T-helper 1 cell treated with Interleukin-12 subunit alpha and Interleukin-12 subunit beta and Interleukin-4 antibody, amounts not matched to agents 30 ng/mL and 1 ng/mL, for 36 hours (primary cell): Measurements from ENCODE around the gene SLC51B. TPM values are rescaled to one million over a fixed set of nuclear protein-coding genes. Genes with fewer than 3 reads are reported as not detected.
"Not testable (repeated sequence)": the region's sequence is repeated elsewhere in the genome, so short reads cannot be mapped to it uniquely, and the experiment has no call there.

Experiments
- intact Hi-C: fragments of 100-400 bp; cut with micrococcal nuclease; formaldehyde crosslinking; loops from one replicate; pipeline ENCODE4 v1.15.1; 2024
- total RNA-seq: library from RNA; stranded (reverse); gene quantifications from 2 replicates; pipeline ENCODE4 v1.2.3, GENCODE V29; 2022

The SLC51B gene
- total RNA-seq, 1 donor from 2014 or later = not detected

DNA sequence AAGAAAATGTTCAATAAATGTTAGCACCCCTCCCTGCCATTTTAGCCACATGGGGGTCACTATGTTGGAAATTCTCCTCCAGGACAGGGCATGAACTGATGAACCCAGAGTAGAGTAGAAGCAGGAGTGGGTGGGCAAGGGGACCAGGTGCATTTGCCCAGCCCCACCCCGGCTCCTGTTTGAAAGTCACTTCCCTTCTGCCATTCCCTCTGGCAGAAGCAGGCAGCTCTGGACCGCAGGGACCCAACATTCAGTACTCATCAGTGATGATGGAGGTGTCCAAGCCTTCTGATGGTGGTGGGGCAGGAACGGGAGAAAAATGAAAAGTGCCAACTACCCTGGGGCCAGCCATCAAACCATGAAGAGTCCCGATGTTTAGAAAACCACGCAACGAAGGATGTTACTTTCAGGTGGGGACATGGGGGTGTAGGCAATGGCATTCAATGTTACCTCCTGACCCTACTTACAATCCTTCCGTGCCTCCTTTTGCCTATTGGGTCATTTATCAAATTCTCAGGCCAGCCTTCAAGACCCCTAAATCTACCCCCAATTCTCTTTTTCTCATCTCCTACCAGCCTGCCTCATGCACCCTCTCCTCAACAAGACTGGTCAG lies 52.6 kb downstream of the SLC51B start:
- intact Hi-C loops = no loop called here

GRCh38 chr15:65099336-65099735 lies 54.1 kb downstream of the SLC51B start:
- intact Hi-C loops = no loop called here

DNA sequence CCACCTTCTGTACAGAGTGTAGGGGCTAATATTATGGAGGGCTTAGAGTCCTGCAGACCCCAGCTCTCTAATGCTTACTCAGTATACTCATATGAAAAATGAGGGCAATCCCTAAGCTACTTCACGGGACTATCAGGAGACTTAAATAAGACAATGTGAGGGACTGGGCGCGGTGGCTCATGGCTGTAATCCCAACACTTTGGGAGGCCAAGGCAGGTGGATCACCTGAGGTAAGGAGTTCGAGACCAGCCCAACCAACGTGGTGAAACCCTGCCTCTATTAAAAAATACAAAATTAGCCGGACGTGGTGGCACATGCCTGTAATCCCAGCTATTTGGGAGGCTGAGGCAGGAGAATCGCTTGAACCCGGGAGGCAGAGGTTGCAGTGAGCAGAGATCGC lies 54.6 kb downstream of the SLC51B start:
- intact Hi-C loops = not testable (repeated sequence)

DNA sequence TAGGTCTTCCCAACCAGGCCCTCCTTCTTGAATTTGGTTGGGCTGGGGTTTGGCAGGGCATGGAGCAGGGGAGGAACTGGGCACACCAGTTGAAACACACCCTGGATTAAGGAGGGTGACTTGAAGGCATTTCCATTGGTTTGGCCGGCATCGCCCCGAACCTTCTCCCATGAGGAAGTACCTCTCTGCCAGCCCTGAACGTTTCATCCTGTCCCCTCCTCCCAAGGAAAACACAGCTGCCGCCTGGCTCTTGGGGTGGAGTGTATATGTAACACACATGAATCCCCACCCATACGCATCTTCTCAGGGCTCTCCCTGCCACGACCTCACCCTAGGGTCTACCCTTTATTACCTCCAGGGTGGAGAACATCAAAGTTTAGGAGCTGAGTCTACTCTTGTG lies 55.3 kb downstream of the SLC51B start:
- intact Hi-C loops = no loop called here

DNA sequence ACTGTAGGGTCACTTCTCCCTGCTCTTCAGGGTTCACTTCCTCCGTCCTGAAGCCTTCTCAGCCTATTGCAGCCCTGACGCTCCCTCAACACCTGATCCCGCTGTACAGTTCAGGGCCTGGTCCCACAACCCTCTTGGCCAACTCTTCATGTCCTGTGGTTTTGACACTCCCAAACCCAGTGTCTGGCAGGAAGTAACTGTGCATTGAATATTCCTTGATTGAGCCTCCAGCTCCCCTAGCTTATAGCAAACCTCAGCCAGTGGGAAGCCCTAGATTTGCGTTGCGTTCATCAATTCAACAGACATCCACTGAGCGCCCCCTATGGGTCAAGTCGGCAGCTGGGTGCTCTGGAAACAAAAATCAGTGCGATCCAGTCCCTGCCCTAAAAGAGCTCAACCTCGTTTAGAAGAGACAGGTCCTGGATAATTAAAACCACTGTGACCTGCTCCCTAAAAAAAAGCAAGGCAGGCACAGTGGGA lies 56.3 kb downstream of the SLC51B start:
- intact Hi-C loops = loop anchor here (1.0 kb wide), 3 partner anchors 47 to 370 kb away; no protein-coding TSS in a partner anchor

GRCh38 chr15:65101891-65102708 lies 56.9 kb downstream of the SLC51B start:
- intact Hi-C loops = loop anchor here (1.0 kb wide), 3 partner anchors 48 to 371 kb away; no protein-coding TSS in a partner anchor

GRCh38 chr15:65102912-65103311 lies 57.7 kb downstream of the SLC51B start:
- intact Hi-C loops = no loop called here

Other genes starting within 250 kb of the SLC51B start
- 32.1 and 33.7 TPM in 2 replicates for gene PIF1, start 219.7 kb upstream of the SLC51B start, total RNA-seq
- gene PLEKHO2, start 203.5 kb upstream of the SLC51B start, total RNA-seq = 33.4 and 34.7 TPM in 2 replicates
- gene ANKDD1A, start 133.5 kb upstream of the SLC51B start, total RNA-seq = 2.2 and 2.6 TPM in 2 replicates
- 58.2 and 63.6 TPM in 2 replicates for gene SPG21, start 55.5 kb upstream of the SLC51B start, total RNA-seq
- 12.4 TPM in 2 replicates for gene MTFMT, start 15.7 kb upstream of the SLC51B start, total RNA-seq
- not detected in 2 replicates for gene RASL12, start 22.6 kb downstream of the SLC51B start, total RNA-seq
- gene KBTBD13, start 31.4 kb downstream of the SLC51B start, total RNA-seq = not detected in 2 replicates
- gene UBAP1L, start 69.8 kb downstream of the SLC51B start, total RNA-seq = 5.2 and 5.3 TPM in 2 replicates
- gene PDCD7, start 88.4 kb downstream of the SLC51B start, total RNA-seq = 42.4 and 46.1 TPM in 2 replicates
- gene CLPX, start 140.0 kb downstream of the SLC51B start, total RNA-seq = 45.0 and 49.6 TPM in 2 replicates
- gene CILP, start 166.1 kb downstream of the SLC51B start, total RNA-seq = 0.10 TPM in 1 of 2 replicates, not detected in the other
- 10.2 and 11.3 TPM in 2 replicates for gene PARP16, start 241.5 kb downstream of the SLC51B start, total RNA-seq